HuH-7 (cell line): ENCODE measurements around the gene POLDIP3.

Source experiments
- DNase-seq: peaks from one replicate; pipeline ENCODE4 v3.0.0; 2011; ENCODE audit warnings: low spot score

POLDIP3 gene, protein sequence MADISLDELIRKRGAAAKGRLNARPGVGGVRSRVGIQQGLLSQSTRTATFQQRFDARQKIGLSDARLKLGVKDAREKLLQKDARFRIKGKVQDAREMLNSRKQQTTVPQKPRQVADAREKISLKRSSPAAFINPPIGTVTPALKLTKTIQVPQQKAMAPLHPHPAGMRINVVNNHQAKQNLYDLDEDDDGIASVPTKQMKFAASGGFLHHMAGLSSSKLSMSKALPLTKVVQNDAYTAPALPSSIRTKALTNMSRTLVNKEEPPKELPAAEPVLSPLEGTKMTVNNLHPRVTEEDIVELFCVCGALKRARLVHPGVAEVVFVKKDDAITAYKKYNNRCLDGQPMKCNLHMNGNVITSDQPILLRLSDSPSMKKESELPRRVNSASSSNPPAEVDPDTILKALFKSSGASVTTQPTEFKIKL

GRCh38 chr22:42614312-42615091, at the start of gene POLDIP3:
TSS of gene POLDIP3 (minus strand) at chr22:42614883. CDS start at chr22:42614857, 26 bp downstream.
- DNase-seq: peak; percentile 93

- peak; percentile 90 for DNase-seq
Observed at GRCh38 chr22:42661985-42662831, 47.5 kb upstream of the POLDIP3 start.

DNA sequence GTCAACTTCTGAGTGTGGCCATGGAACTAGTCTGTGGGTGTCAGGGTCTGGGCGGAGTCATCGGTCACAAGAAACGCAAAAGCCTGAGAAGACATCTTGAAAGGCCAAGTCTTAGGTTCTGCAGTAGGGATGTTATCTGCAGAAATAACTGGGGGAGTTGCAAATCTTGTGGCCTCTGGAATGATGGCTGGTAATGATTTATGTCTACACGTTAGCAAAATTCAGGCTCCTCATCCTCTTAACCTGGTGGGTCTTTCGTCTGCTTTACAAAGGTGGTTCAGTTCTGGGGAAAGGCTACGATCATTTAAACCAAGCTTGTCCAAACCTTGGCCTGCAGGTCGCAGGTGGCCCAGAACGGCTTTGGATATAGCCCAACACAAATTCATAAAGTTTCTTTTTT, 41.9 kb upstream of the POLDIP3 start:
- no peak for DNase-seq

- no peak for DNase-seq
Observed at GRCh38 chr22:42655693-42656092, 41.0 kb upstream of the POLDIP3 start.

GRCh38 chr22:42654436-42655073, 39.9 kb upstream of the POLDIP3 start:
- DNase-seq: no peak

DNA sequence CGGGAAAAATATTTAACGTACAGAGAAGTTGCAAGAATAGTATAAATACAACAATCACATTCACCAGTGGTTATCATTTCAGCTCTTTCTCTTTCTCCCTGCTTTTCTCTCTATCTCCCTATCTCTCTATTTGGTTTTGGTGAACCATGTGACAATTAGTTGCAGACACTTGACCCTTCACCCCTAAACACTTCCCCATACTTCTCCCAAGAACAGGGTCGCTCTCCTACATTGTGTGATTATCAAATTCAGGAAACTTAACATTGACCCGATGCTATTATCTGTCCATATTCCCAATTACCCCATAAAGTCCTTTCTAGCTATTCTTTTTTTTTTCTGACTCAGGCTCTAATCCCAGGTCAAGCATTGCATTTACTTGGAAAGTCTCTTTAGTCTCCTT, 39.3 kb upstream of the POLDIP3 start:
- DNase-seq: no peak

GRCh38 chr22:42651134-42651533, 36.5 kb upstream of the POLDIP3 start:
- no peak for DNase-seq

GRCh38 chr22:42649246-42650099, 34.8 kb upstream of the POLDIP3 start, which contains the start of gene CYB5R3:
TSS of gene CYB5R3 (minus strand) at chr22:42649392. CDS start at chr22:42649315, 77 bp downstream.
- DNase-seq: peak; percentile 93

- DNase-seq: peak; percentile 76
Observed at GRCh38 chr22:42648368-42649245, 33.9 kb upstream of the POLDIP3 start.

GRCh38 chr22:42648017-42648367, 33.3 kb upstream of the POLDIP3 start:
- DNase-seq: no peak

GRCh38 chr22:42646569-42647525, 32.2 kb upstream of the POLDIP3 start:
- DNase-seq: no peak

DNA sequence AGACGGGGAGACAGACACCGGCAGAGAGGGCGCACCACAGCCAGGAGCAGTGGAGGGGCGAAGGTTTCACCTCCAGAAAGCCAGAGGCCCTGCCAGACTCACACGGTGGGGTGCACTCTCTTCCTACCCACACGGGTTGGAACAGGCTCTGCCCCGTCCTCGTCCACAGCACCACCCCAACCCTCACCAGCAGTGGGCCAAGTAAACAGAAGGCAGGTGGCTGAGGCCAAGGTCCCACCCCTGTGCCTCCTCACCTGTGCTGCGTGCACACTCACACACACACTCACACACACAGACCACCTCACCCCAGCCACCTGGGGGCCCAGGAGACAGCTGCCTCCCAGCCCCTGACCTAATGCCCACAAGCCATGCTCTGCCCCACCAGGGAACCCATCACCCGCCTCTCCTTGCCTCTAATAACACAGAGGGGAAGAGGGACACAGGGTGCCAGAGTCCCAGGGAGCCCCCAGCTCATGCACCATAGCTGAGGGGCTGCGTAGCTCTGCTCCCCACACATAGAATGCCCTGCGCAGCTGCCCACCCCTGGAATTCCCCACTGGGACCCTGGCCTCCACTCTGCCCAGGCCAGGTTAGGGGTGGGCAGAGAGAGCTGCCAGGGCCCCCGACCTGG, 31.4 kb upstream of the POLDIP3 start:
- DNase-seq: no peak

DNA sequence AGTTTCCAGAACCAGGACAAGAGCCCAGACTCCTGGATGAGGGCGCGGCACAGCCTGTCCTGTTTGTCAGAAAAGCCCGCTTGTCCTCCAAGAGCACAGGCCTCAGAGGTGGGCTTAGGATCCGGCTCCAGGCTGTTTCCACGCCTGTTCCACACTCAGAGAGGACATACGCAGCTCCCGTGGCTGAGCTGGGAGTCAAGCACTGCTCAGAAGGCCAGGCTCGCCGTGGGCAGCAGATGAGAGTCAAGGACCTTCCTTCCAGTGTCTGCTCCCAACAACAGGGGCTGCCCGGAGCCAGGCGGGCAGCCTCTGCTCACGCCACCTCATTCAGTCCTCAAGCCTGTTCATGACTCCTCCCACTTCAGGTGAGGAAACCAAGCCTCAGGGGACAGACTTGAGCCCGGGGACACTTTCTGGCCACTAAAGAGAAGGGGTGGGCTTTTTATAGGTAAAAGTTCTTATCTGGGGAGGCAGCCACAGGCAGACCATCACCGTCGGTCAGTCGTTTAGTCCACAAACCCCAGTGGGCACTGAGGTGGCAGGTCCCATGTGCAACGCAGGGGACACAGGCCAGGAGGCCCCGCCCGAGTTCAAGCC, 30.8 kb upstream of the POLDIP3 start:
- DNase-seq: no peak

DNA sequence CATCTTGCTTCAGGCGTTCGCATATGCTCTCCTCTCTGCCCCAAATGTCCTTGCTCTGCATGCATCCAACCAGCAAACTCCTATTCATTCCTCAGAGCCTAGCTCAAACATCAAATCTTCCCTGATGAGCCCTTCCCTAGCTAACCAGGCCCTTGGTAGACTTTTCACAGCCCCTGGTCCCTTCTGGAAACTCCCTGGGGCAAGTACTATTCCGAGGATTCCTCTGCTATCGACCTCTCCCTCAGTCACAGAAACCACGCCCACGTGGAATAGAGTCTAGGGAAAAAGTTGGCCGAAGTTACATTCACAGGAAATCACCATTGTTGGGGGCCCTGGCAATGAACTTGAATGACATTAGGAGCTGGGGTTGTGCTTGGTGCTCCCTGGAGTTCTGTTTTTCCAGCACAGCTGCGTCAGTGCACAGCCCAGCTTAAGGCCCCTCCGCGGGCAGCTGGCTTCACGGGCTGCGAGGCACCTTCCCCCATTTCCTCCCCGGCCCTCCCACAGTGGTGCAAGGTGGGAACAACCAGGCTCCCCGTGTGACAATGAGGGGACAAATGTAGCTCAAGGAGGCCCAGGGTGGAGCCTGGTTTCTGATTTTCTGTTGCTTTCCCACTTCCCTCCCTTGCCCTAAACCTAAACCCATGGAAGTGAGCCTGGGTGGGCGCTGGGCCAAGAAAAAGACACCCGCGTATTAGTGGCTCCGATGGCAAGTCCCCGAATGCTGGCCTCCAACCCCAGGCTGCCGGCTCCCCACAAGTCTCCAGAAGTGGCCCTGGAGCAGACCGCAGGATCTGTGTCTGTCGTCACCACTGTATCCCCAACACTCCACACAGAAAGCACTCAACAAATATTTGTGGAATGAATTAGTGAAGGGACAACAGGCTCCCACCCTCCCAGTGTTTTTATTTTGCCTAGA, 30.0 kb upstream of the POLDIP3 start:
- no peak for DNase-seq

GRCh38 chr22:42643634-42644421, 29.1 kb upstream of the POLDIP3 start:
- no peak for DNase-seq
